ENCODE measurements around the gene ABR.

The ABR gene

GRCh38 chr17:1012823-1013728, 166.7 kb downstream of the ABR start:
- H3K4me3 ChIP-seq: no peak overlapping the region
- no peaks in the 10 kb centered on the region for H3K9me3 ChIP-seq
- DNase-seq (ENCODE audit: low spot score in 2 of 2): no peak
- in situ Hi-C loops (cut with MboI; ENCODE audit: low sequenced_read_pairs): no loop called here
- H3K36me3 ChIP-seq (replicated peaks): no peaks in the 10 kb centered on the region
- H3K4me1 ChIP-seq: no peaks in the 10 kb centered on the region
- no peaks in the 10 kb centered on the region for H3K27me3 ChIP-seq (ENCODE audit: low read depth)

- DNase-seq (ENCODE audit: low spot score in 2 of 2): no peak
- in situ Hi-C loops (cut with MboI; ENCODE audit: low sequenced_read_pairs): no loop called here
- no peaks in the 10 kb centered on the region for H3K27me3 ChIP-seq (ENCODE audit: low read depth)
- H3K4me3 ChIP-seq: no peak overlapping the region
- H3K9me3 ChIP-seq: no peaks in the 10 kb centered on the region
- H3K4me1 ChIP-seq: no peaks in the 10 kb centered on the region
- H3K36me3 ChIP-seq (replicated peaks): no peaks in the 10 kb centered on the region
Measured at GRCh38 chr17:1011760-1012735, 167.7 kb downstream of the ABR start.

- H3K36me3 ChIP-seq (replicated peaks): no peaks in the 10 kb centered on the region; the same call in 1 of the 2 replicates
- no peak overlapping the region for H3K4me3 ChIP-seq
- no peaks in the 10 kb centered on the region for H3K9me3 ChIP-seq
Measured at GRCh38 chr17:1011138-1011537, 168.6 kb downstream of the ABR start.

GRCh38 chr17:1010586-1010985, 169.2 kb downstream of the ABR start:
- no peaks in the 10 kb centered on the region for H3K27me3 ChIP-seq (ENCODE audit: low read depth)
- no peaks in the 10 kb centered on the region for H3K9me3 ChIP-seq
- H3K4me1 ChIP-seq: no peaks in the 10 kb centered on the region
- no peak for DNase-seq (ENCODE audit: low spot score in 2 of 2)
- H3K4me3 ChIP-seq: no peak overlapping the region
- no peaks in the 10 kb centered on the region; the same call in 1 of the 2 replicates for H3K36me3 ChIP-seq (replicated peaks)
- in situ Hi-C loops (cut with MboI; ENCODE audit: low sequenced_read_pairs): no loop called here

More at GRCh38 chr17:1011138-1011537, 168.6 kb downstream of the ABR start:
- in situ Hi-C loops (cut with MboI; ENCODE audit: low sequenced_read_pairs): no loop called here
- Histone ChIP-seq H3K4me1 (no peaks in the 10 kb centered on the region), H3K27me3 (ENCODE audit: low read depth) (no peaks in the 10 kb centered on the region)
- DNase-seq (ENCODE audit: low spot score in 2 of 2): no peak

- in situ Hi-C loops (cut with MboI; ENCODE audit: low sequenced_read_pairs): no loop called here
- no peak for DNase-seq (ENCODE audit: low spot score in 2 of 2)
- peaks cover 3% of the 10 kb centered on the region; the same call in 1 of the 2 replicates for H3K36me3 ChIP-seq (replicated peaks)
- H3K4me1 ChIP-seq: no peaks in the 10 kb centered on the region
- no peak overlapping the region for H3K4me3 ChIP-seq
- no peaks in the 10 kb centered on the region for H3K9me3 ChIP-seq
- H3K27me3 ChIP-seq (ENCODE audit: low read depth): no peaks in the 10 kb centered on the region
Measured at GRCh38 chr17:1010086-1010450, 169.7 kb downstream of the ABR start.

- in situ Hi-C loops (cut with MboI; ENCODE audit: low sequenced_read_pairs): no loop called here
Measured at GRCh38 chr17:1009229-1010085, 170.3 kb downstream of the ABR start.

GRCh38 chr17:1008008-1008761, 171.6 kb downstream of the ABR start:
- no peak for DNase-seq (ENCODE audit: low spot score in 2 of 2)
- Histone ChIP-seq H3K36me3 (replicated peaks) (peaks cover 12% of the 10 kb centered on the region), H3K4me3 (no peak overlapping the region), H3K27me3 (ENCODE audit: low read depth) (no peaks in the 10 kb centered on the region), H3K4me1 (no peaks in the 10 kb centered on the region), H3K9me3 (no peaks in the 10 kb centered on the region)
- in situ Hi-C loops (cut with MboI; ENCODE audit: low sequenced_read_pairs): no loop called here

More at GRCh38 chr17:1009229-1010085, 170.3 kb downstream of the ABR start:
- DNase-seq (ENCODE audit: low spot score in 2 of 2): no peak
- no peaks in the 10 kb centered on the region for H3K4me1 ChIP-seq
- H3K27me3 ChIP-seq (ENCODE audit: low read depth): no peaks in the 10 kb centered on the region
- peaks cover 8% of the 10 kb centered on the region; the same call in 1 of the 2 replicates for H3K36me3 ChIP-seq (replicated peaks)
- no peak overlapping the region for H3K4me3 ChIP-seq
- no peaks in the 10 kb centered on the region for H3K9me3 ChIP-seq

GRCh38 chr17:1007310-1008007, 172.3 kb downstream of the ABR start:
- Histone ChIP-seq H3K4me1 (no peaks in the 10 kb centered on the region), H3K27me3 (ENCODE audit: low read depth) (no peaks in the 10 kb centered on the region), H3K36me3 (replicated peaks) (peaks cover 20% of the 10 kb centered on the region), H3K4me3 (no peak overlapping the region), H3K9me3 (no peaks in the 10 kb centered on the region)
- no peak for DNase-seq (ENCODE audit: low spot score in 2 of 2)
- in situ Hi-C loops (cut with MboI; ENCODE audit: low sequenced_read_pairs): no loop called here

GRCh38 chr17:1006054-1006453, 173.7 kb downstream of the ABR start:
- Histone ChIP-seq H3K9me3 (no peaks in the 10 kb centered on the region), H3K27me3 (ENCODE audit: low read depth) (no peaks in the 10 kb centered on the region), H3K4me1 (no peaks in the 10 kb centered on the region), H3K36me3 (replicated peaks) (peaks cover 32% of the 10 kb centered on the region), H3K4me3 (no peak overlapping the region)
- in situ Hi-C loops (cut with MboI; ENCODE audit: low sequenced_read_pairs): no loop called here
- DNase-seq (ENCODE audit: low spot score in 2 of 2): no peak

- Histone ChIP-seq H3K27me3 (ENCODE audit: low read depth) (no peaks in the 10 kb centered on the region), H3K36me3 (replicated peaks) (peaks cover 38% of the 10 kb centered on the region), H3K9me3 (no peaks in the 10 kb centered on the region), H3K4me3 (no peak overlapping the region), H3K4me1 (no peaks in the 10 kb centered on the region)
- in situ Hi-C loops (cut with MboI; ENCODE audit: low sequenced_read_pairs): no loop called here
- DNase-seq (ENCODE audit: low spot score in 2 of 2): no peak
Measured at GRCh38 chr17:1005361-1005946, 174.3 kb downstream of the ABR start.

- H3K4me1 ChIP-seq: no peaks in the 10 kb centered on the region
- in situ Hi-C loops (cut with MboI; ENCODE audit: low sequenced_read_pairs): no loop called here
- H3K36me3 ChIP-seq (replicated peaks): peaks cover 43% of the 10 kb centered on the region
- no peak overlapping the region for H3K4me3 ChIP-seq
- no peaks in the 10 kb centered on the region for H3K27me3 ChIP-seq (ENCODE audit: low read depth)
- no peak for DNase-seq (ENCODE audit: low spot score in 2 of 2)
- no peaks in the 10 kb centered on the region for H3K9me3 ChIP-seq
Measured at GRCh38 chr17:1004769-1005295, 174.9 kb downstream of the ABR start.

Data from HAP-1 (cell line).